HG03432 (cell line): Measurements from ENCODE around the gene CAMTA1.
"Not testable (repeated sequence)": the region's sequence is repeated elsewhere in the genome, so short reads cannot be mapped to it uniquely, and the experiment has no call there.

ENCODE experiments used
- ATAC-seq: cut with Tn5 transposase; IDR thresholded peaks from one replicate; pipeline ENCODE4 v1.9.1; 2021; ENCODE audit warnings: mild to moderate bottlenecking, moderate library complexity; ENCODE audit not compliant: unreplicated experiment

Gene CAMTA1

DNA sequence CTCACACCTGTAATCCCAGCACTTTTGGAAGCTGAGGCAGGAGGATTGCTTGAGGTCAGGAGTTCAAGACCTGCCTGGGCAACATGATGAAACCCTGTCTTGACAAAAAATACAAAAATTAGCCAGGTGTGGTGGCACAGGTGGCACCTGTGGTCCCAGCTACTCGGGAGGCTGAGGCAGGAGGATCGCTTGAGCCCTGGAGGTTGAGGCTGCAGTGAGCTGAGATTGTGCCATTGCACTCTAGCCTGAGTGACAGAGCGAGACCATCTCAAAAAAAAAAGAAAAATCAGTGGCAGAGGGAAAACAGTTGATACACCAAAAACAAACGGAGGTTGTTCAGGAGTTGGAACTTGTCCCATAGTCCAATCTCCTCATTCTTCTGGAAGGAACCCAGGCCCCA lies 904.1 kb downstream of the CAMTA1 start:
- not testable (repeated sequence) for ATAC-seq

DNA sequence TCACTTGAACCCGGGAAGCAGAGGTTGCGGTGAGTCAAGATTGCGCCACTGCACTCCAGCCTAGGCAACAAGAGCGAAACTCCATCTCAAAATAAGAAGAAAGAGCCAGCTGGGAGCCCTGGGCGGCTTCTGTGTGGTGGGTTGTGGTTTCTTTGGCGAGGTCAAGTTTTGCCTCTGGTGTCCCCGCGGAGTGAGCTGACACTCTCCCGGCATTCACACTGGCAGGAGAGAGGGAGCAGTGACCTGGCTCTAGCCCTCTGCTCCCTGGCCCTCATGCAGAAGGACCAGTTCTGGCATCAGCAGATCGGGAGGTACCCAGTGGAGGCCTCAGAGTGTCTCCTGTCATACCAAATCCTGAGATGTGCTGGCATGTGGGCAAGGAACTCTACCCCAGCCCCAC lies 904.8 kb downstream of the CAMTA1 start:
- ATAC-seq = no peak

DNA sequence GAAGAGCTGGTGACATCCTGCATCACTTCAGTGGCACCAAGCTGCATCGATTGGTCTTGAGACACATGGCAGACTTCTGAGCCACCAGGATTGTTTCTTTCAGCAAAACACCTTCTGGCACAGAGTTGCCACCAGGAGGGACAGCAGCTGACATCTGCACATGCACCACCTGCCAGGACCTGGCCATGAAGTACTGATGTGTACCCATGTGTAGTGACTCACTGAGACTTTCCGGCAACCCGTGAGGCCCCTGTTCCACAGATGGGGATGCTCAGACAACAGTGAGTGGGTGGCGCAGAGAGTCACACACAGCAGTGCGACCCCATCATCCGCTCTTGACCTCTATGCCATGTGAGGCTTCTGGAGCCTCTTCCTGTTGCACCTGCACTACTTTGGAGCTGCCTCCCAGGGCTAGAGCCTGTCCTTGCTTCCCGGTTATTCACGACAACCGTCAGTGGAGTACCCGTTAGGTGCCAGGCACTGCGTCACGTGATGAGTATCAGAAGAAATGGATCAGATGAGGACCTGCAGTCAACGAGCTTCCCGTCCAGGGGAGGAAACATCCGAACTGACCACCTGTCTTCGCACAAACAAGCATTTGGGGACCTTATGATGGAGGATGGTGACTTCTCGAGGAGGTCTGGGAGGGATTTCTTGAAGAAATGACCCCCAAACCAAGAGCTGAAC lies 905.4 kb downstream of the CAMTA1 start:
- ATAC-seq = no peak

DNA sequence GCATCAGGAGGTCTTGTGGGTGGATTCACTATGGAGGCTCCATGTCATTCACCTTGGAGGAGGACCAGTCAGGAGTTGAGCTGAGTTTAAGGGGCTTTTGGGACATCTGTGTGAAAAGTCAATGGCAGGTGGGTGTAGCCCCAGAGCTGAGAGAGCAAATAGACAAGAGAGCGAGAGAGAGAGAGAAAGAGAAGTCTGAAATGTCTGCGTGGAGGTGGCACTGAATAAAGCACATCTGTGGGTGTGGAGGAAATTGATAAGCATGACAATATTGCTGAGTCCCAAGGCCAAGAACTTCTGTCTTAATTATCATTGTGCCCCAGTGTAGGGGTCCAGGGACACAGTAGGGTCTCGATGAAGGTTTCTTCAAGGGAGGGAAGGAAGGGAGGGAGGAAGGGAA lies 906.3 kb downstream of the CAMTA1 start:
- no peak for ATAC-seq

DNA sequence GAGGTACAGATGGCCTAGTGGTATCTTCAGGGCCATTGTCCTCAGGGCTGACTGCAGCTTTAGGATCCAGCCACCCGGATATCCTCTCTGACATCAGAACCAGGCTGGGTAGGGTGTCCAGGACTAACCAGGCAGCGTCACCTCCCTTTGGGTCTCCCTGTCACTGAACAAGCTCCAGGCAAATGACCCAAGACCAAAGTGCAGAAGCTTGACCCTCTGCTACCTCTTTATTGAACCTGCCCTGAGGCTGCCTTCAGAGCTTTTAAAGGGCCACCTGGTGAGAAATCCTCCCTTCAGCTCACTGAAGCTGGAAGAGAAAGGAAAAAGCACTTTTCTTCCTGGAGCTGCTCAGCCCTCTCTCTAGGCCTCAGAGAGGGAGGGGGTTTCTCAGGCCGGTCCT lies 906.8 kb downstream of the CAMTA1 start:
- ATAC-seq = no peak

DNA sequence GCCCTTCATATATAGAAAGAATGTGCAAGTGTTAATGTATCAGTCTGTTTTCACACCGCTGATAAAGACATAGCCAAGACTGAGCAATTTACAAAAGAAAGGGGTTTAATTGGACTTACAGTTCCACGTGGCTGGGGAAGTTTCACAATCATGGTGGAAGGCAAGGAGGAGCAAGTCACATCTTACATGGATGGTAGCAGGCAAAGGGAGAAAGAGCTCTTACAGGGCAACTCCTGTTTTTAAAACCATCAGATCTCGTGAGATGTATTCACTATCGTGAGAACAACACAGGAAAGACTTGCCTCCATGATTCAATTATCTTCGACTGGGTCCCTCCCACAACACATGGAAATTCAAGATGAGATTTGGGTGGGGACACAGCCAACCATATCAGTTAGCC lies 907.8 kb downstream of the CAMTA1 start:
- not testable (repeated sequence) for ATAC-seq

DNA sequence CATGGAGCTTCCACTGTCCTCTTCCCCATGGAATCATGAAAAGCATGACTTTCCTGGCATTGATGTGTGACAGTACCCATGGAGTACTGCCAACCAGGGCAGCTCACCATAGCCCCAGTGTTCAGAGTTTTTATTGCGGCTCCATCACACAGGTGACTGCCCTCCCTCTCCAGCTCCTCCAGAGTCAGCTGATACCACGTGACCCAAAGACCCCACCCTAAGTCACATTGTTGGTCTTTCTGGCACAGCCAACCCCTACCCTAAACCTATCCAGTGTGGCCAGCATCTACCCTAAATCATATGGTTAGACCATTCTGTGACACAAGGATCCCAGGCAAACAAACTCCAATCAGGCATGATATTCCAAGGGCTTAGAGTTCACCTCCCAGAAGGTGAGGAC lies 908.4 kb downstream of the CAMTA1 start:
- no peak for ATAC-seq

DNA sequence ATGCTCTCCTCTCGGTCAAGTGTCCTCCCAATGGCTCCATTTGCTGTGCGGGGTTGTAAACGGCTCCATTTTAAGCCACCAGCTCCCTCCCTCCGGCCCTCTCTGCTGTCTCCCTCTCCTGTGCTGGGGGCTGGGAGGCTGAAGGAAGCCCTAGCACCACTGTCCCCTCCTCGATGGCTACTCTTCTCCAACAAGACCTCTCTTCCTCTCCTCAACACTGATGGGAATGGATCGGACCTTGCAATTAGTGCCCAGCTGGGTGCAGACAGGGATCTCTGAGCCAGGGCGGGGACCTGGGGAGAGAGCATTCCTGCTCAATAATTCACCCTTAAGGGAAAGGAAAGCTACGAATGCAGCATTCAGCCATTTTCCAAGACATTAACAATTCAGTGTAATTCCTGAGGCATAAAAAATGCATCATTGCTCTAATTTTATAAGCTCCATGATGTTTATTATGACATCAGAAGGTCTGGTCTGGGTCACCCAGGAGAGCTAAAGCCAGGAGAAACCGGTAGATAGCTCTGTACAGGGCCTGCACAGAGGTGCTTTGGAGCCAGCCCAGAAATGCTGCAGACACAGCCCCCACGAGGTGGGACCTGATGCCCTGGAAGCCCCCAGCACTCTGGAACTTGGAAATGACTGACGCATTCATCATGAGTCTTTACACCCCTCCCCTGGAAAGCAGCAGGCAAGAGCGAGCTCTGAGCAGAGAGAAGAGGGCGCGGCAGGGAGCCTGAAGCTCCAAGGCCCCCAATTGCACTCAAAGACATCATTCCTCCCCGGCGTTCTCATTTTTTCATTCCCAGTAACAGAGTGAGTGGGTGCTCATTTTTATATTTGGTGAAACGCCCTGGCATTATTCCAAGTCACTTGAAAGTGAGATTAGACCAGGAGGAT lies 909.6 kb downstream of the CAMTA1 start:
- no peak for ATAC-seq

DNA sequence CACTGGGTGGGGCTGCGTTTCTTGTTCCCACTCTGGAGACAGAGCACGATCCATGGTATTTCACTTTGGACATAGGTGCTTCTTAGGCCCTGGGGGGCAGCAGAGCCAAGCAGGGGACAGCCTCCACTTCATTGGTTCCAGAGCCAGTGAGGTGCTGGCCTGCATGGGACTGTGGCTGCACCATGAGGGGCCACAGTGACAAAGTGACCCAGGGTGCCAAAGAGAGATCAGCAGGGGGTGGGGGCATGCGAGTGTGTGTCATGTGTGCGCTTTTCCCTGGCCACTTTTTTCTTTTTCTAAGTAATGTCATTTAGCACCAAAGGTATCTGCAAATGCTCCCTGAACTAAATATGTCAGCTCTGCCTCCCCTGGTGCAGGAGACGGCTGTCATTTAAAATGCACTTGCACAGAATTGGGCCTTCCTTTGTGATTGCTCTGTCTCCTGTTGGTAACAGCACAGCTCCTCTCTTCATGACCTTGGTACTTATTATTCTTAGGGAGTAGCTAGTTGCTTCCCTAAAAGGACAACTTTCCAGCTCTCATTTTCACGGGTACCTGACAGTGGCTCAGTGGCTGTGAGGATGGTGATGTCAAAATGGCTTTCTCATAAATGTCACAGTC lies 910.4 kb downstream of the CAMTA1 start:
- ATAC-seq = no peak

DNA sequence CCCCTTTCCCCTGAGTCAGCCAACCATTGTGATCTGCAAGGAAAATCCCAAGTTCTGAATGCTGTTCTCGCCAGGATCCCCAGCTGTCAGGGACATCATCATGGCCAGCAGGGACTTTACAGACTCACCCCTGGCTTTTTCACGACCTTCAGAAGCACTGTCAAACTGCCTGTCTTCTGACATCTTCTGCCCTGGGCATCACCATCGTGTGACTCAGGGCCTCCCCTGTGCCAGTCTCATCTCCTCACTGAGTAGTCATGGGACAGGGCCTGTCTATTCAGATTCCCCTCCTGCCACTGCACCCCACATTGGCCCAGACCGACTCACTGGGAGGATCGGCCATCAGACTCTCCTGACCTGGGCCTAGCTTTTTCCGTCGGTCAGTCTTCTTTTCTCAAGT lies 913.4 kb downstream of the CAMTA1 start:
- no peak for ATAC-seq

DNA sequence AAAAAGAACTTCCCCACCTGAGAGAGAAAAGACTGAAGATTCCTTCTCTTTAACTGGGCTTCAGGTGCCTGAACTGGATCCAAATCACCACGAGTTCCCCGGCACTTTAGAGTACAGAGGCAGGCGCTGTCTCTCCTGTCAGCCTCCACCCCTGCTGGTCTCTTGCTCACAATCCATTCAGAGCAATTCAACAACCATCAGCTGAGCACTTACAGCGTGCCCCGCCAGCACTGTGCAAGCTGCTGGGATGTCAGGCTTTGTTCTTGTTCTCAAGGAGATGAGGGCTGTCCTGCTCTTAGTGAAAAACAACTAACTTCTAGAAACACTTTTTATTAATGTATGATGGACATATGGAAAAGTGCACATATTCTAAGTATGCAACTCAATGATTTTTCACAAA lies 917.1 kb downstream of the CAMTA1 start:
- no peak for ATAC-seq

DNA sequence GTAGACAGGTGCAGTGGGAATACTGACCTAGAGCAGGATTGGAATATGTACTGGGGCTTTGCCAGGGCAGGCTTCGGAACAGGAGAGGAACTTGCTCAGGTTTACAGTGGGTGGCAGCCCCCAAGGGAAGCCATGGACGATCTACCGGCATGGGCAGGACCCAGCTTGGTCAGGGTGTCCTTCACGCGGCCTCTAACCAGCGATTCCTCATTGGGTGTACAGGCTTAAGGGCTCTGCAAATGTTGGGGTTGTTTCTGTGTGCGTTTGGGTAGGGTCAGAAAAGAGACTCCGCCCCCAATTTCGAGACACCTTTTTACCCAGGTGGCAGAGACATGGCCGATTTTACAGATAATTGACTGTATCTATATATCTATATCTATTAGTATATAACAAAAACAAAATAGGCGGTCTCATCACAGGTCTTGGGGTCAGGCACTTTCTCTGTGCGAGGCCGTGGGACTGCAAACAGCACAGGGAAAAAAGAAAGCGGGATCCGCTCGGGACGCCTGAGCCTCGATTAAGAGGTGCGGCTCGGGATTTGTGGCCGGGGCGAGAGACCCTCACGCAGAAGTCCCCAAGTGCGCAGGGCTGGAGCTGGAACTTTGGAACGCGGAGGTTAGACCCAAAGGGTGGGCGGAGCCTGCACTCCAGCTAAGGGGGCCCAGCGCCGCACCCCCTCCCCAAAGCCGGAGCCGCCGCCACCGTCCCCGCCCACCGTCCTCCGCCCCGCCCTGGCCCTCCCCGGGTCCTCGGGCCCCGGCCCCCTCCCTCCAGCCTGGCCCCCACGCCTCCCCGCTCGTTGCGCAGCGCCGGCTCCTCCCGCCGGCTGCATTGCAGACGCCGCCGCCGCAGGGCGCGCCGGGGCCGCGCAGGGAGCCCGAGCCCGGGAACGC lies 918.3 kb downstream of the CAMTA1 start:
- ATAC-seq = no peak

DNA sequence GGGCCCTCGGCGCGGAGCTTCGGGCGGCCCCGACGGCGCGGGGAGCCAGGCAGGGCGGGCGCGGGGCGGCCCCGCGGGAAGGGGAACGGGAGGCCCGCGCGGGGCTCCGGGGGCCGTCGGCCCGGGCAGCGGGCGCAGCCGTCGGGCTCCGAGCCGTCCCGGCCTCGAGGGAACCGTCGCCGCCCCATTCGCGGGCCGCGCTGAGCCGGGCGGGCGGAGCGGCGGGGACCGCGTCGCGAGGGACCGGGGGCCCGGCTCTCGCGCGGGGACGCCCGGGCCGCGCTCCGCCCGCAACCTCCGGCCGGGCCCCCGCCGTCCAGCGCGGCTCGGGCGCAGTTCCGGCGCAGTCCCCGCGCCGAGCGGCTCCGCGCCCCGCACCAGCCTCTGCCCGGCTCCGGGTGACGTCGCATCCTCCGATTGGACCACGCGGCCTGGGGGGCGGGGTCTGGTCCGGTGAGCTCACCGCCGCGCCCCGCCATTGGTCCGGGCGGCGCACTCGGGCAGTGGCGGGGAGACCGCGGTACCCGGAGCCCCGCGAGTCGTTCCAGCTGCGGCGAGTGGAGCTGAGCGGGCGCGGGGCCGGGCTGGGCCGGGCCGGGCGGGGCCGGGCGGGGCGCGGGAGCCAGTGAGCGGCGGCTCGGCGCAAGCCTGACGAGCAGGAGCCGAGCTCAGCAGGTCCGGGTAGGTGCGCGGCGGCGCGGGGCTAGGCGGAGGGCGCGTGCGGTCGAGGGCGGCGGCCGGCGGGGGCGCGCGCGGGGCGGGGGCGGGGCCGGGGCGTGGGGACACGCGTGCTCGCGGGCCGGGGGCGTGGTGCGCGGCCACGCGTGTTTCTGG lies 919.2 kb downstream of the CAMTA1 start:
- peak; percentile 99 for ATAC-seq

DNA sequence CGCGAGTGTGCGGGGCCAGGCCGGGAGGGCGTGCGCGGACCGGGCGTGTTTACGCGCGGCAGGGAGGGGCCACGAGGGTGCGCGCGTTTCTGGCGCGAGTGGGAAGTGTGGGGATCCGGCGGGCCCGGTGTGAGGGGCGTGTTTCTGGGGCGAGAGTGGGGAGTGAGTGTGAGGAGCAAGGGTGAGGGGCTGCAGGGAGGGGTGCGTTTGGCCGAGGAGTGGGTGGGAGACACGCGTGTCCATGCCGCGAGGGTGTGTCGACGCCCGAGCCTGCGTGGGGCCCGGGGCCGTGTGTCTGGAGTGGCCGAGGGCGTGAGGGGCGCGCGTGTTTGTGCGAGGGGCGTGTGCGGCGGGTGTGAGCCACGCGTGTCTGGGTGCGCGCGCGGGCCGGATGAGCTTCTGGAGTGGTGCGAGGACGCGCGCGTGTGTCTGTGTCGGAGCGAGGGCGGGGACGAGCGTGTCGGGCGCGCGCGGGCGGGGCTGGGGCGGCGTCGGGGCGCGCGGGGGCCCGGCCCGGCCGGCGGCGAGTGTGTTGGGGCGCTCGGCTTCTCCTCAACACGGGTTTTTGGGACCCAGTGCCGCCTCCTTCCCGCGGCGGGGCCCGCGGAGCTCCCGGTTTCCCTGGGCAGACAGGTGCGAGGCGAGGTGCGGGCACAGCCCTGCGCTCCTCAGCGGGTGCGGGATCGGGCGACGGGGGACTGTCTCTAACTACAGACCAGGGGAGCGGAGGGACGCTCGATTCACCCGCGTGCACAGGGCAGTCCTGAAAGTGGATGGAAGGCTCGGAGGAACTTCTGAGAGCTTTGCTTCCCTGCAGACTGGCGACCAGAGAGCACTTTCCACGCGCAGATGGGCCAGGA lies 920.0 kb downstream of the CAMTA1 start:
- no peak for ATAC-seq

DNA sequence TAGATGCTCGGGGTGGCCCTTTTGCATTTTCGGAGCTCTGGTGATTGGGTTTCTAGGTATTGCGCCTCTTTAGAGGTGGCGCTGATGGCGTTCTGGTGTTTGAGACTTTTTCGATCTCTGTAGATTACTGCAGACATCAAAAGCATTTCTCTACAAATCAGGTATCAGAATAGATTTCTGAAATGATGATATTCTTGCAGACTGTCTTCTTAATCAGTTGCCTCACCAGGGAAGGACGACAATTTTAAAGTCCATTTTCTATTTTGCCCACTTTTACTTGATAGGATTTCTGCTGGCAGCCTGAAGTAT lies 920.6 kb downstream of the CAMTA1 start:
- ATAC-seq = no peak

DNA sequence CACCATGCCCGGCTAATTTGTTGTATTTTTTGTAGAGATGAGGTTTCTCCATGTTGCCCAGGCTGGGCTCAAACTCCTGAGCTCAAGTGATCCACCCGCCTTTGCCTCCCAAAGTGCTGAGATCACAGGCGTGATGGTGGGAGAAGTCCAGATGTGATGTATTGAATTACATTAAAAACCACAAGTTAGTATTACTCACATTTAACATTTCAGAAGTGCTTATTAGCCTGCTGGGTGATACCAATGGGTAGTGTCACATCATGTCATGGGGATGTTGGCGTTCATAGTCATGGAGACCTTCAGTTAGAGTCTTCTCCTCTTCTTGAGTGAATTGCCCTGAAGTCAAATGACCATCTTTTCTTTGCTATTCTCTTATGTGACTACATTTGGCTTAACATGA lies 922.3 kb downstream of the CAMTA1 start:
- no peak for ATAC-seq

DNA sequence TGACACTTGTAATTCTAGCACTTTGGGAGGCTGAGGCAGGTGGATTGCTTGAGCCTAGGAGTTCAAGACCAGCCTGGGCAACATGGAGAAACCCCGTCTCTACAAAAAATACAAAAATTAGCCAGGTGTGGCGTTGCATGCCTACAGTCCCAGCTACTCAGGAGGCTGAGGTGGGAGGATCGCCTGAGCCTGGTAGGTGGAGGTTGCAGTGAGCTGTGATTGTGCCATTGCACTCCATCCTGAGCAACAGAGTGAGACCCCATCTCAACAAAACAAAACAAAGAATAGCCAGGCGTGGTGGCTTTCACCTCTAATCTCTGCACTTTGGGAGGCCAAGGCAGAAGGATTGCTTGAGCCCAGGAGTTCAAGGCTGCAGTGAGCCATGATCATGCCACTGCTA lies 922.8 kb downstream of the CAMTA1 start:
- ATAC-seq = not testable (repeated sequence)

DNA sequence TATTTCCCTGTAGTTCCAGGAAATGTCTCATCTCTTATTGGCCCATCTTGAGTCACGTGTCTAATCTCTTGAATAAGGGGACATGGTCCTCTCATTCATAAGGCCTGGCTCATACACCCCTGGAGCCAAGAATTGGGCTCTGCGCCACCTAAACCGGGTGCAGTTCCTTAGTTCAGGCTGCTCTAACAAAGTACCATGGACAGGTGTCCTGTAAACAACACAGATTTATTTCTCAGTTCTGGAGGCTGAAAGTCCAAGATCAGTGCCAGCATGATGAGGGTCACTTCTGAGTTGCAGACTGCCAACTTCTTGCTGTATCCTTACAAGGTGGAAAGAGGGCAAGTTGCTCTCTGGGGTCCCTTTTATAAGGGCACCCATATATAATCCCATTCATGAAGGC lies 925.6 kb downstream of the CAMTA1 start:
- no peak for ATAC-seq

DNA sequence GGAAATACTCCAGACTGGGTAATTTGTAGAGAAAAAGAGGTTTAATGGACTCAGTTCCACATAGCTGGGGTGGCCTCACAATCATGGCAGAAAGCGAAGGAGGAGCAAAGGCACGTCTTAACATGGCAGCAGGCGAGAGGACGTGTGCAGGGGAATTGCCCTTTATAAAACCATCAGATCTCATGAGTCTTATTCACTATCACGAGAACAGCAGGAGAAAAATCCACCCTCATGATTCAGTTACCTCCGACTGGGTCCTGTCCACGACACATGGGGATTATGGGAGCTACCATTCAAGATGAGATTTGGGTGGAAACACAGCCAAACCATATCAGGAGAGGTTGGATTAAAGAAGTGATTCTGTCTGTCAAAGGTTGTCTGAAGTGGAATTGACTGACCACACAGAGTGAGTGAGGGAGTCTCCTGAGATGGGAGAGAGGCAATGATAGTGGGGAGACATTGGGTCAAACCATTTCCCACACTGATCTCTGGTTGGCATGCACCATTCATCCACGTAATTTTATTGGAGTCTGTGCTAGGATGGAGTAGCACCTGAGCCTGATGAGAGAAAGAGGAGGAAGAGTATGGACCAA lies 927.6 kb downstream of the CAMTA1 start:
- no peak for ATAC-seq
